Activated T-cell treated with anti-CD3 and anti-CD28 coated beads, Interleukin-2, amount 50 U/mL, for 24 hours (primary cell): Measurements from ENCODE around the gene SYVN1.
"Not testable (repeated sequence)": the region's sequence is repeated elsewhere in the genome, so short reads cannot be mapped to it uniquely, and the experiment has no call there.

Experiments used
- DNase-seq: peaks from one replicate; pipeline ENCODE4 v3.0.0-alpha.2; 2020
- H3K27ac Mint-ChIP-seq: 2 replicates; pipeline ENCODE4 v1.8.0; 2020; ENCODE audit warnings: mild to moderate bottlenecking, mixed read lengths
- H3K27me3 Mint-ChIP-seq: 2 replicates; pipeline ENCODE4 v1.8.0; 2020; ENCODE audit warnings: mixed read lengths
- H3K36me3 Mint-ChIP-seq: 2 replicates; pipeline ENCODE4 v1.8.0; 2020; ENCODE audit warnings: low read depth, mixed read lengths
- H3K4me1 Mint-ChIP-seq: 2 replicates; pipeline ENCODE4 v1.8.0; 2020; ENCODE audit warnings: low read depth, mixed read lengths
- H3K4me3 Mint-ChIP-seq: 2 replicates; pipeline ENCODE4 v1.8.0; 2020; ENCODE audit warnings: mild to moderate bottlenecking, moderate library complexity, mixed read lengths
- H3K9me3 Mint-ChIP-seq: 2 replicates; pipeline ENCODE4 v1.8.0; 2020; ENCODE audit warnings: mixed read lengths

SYVN1 gene

GRCh38 chr11:65125197-65126056, 8.9 kb downstream of the SYVN1 start:
- H3K9me3 Mint-ChIP-seq: no peaks in the 10 kb centered on the region
- peak overlapping the region; percentile 79 for H3K27ac Mint-ChIP-seq
- H3K4me3 Mint-ChIP-seq: no peak overlapping the region
- H3K36me3 Mint-ChIP-seq: peaks cover 94% of the 10 kb centered on the region
- peaks cover 32% of the 10 kb centered on the region for H3K4me1 Mint-ChIP-seq
- DNase-seq: peak; percentile 25
- no peaks in the 10 kb centered on the region for H3K27me3 Mint-ChIP-seq

DNA sequence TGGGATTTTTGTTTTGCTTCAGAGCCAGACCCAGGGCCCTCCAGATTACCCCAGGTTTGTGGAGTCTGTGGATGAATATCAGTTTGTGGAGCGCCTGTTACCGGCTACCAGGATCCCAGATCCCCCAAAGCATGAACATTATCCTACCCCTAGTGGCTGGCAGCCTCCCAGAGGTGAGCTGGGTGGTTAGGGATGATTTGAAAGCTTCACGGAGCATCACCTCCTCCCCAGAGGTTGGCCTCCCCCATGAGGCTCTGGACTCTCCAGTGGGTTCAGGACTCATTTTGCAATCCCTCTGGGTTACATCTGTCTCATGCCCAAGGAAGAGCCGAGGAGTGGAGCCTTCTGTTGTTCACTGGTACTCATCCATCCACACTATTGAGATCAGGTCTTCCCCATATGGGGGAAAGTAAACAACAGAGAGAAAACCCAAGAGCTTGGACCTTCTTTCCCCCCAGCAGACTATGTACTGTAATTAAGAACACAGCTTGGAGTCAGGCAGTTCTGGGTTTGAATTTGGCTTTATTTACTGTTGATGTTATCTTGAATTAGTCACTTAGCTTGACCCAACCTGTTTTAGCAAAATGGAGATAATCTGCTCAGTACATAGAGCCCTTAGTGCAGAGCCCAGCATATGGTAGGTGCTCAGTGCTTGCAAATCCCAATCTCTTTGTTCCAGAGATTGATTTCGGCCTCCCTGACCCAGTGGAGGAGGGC, 9.7 kb downstream of the SYVN1 start:
- Mint-ChIP-seq H3K27me3 (no peaks in the 10 kb centered on the region), H3K27ac (peak overlapping the region; percentile 79), H3K36me3 (peaks cover 94% of the 10 kb centered on the region), H3K4me1 (peaks cover 40% of the 10 kb centered on the region), H3K4me3 (peak overlapping the region; percentile 100), H3K9me3 (no peaks in the 10 kb centered on the region)
- DNase-seq: peak; percentile 2

DNA sequence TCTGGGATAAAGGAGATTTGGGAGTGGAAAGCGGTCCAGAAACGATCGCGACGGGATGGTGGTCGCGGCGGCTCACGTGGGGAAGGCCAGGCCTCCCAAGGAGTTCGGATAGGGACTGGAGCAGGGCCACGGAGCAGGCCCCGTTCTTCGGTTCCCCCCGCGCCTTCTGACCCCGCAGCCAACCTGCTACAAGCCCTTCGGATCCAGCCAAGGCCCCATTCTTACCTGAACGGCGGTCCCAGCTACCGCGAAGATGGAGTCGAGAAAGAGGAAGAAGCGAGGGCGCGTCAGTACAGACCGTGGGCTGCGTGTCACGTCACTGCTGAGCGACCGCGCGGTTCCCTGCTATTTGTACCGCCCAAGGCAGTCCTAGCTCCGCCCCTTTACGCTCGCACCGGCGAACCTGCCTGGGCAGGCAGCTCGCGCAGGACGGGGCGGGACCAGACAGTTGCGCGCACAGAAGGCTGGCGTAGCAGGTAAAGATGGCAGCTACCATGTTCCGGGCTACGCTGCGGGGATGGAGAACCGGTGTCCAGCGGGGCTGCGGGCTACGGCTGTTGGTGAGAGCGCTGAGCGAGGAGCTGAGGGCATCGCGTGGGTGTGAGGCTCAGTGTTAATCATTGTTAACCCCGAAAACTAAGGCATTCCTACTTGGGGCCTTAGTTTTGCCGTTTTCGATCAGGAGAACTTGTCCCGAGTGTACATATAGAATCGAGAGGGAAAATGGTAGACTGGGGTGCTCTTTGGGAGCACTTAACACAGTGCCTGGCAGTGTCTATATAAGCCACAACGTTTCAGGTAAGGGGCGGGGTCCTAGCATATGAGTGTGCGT, 12.2 kb downstream of the SYVN1 start, which contains the start of the genes FAU and MRPL49:
TSS of gene FAU (minus strand) at position 270 of the 832 bp plus-strand sequence. CDS start 321 bp downstream, outside the sequence.
TSS of gene MRPL49 (plus strand) at position 457 of the 832 bp plus-strand sequence. CDS start at position 483, 26 bp downstream.
- peak; percentile 98 for DNase-seq
- Mint-ChIP-seq H3K9me3 (no peaks in the 10 kb centered on the region), H3K27ac (peak within 1 kb of the TSS; percentile 98), H3K36me3 (peaks cover 92% of the 10 kb centered on the region), H3K27me3 (no peaks in the 10 kb centered on the region), H3K4me3 (peak within 1 kb of the TSS; percentile 100), H3K4me1 (peaks cover 52% of the 10 kb centered on the region)

GRCh38 chr11:65121447-65121864, 12.9 kb downstream of the SYVN1 start:
- H3K4me3 Mint-ChIP-seq: peak overlapping the region; percentile 100
- H3K27ac Mint-ChIP-seq: peak overlapping the region; percentile 98
- peaks cover 91% of the 10 kb centered on the region for H3K36me3 Mint-ChIP-seq
- DNase-seq: peak; percentile 64
- peaks cover 57% of the 10 kb centered on the region for H3K4me1 Mint-ChIP-seq
- no peaks in the 10 kb centered on the region for H3K27me3 Mint-ChIP-seq
- no peaks in the 10 kb centered on the region for H3K9me3 Mint-ChIP-seq

GRCh38 chr11:65120831-65121230, 13.5 kb downstream of the SYVN1 start:
- H3K4me1 Mint-ChIP-seq: peaks cover 63% of the 10 kb centered on the region

GRCh38 chr11:65119670-65119995, 14.7 kb downstream of the SYVN1 start:
- H3K9me3 Mint-ChIP-seq: no peaks in the 10 kb centered on the region
- peak overlapping the region; percentile 100 for H3K4me3 Mint-ChIP-seq
- H3K27me3 Mint-ChIP-seq: no peaks in the 10 kb centered on the region
- peaks cover 74% of the 10 kb centered on the region for H3K4me1 Mint-ChIP-seq
- DNase-seq: no peak
- H3K36me3 Mint-ChIP-seq: peaks cover 89% of the 10 kb centered on the region
- H3K27ac Mint-ChIP-seq: peak overlapping the region; percentile 98

More at GRCh38 chr11:65120831-65121230, 13.5 kb downstream of the SYVN1 start:
- H3K27ac Mint-ChIP-seq: peak overlapping the region; percentile 98
- H3K36me3 Mint-ChIP-seq: peaks cover 91% of the 10 kb centered on the region
- peak overlapping the region; percentile 100 for H3K4me3 Mint-ChIP-seq
- no peaks in the 10 kb centered on the region for H3K9me3 Mint-ChIP-seq
- H3K27me3 Mint-ChIP-seq: no peaks in the 10 kb centered on the region
- DNase-seq: no peak

- Mint-ChIP-seq H3K27ac (peak overlapping the region; percentile 98), H3K36me3 (peaks cover 86% of the 10 kb centered on the region), H3K4me1 (peaks cover 72% of the 10 kb centered on the region), H3K4me3 (peak overlapping the region; percentile 100)
- DNase-seq, H3K9me3 Mint-ChIP-seq, H3K27me3 Mint-ChIP-seq: not testable (repeated sequence)
Observed at GRCh38 chr11:65118891-65119669, 15.2 kb downstream of the SYVN1 start.

DNA sequence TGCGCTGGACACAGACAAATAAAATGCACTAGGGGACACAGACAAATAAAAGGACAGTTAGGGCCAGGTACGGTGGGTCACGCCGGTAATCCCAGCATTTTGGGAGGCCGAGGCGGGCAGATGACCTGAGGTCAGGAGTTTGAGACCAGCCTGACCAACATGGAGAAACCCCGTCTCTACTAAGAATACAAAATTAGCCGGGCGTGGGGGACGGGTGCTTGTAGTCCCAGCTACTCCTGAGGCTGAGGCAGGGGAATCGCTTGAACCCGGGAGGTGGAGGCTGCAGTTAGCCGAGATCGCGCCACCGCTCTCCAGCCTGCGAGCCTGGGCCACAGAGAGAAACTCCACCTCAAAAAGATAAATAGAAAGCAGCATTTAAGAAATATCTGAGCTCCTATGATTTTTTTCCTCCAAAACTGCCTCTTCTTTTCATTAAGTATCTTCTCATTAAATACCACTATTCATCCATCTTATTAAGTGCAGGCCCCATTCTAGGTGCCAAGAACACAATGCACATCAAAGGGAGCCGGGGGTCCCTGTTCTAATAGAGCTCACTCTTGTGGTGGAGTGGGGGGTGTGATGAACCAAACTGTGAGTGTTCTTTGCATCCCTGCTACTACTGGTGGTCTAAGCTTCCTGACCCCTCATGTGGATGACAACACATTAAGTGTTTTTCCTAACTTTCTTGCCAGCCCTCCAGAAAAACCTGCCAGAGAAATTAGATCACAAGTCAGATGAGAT, 16.1 kb downstream of the SYVN1 start:
- no peak for DNase-seq
- Mint-ChIP-seq H3K27me3 (no peaks in the 10 kb centered on the region), H3K4me1 (peaks cover 73% of the 10 kb centered on the region), H3K36me3 (peaks cover 82% of the 10 kb centered on the region), H3K4me3 (peak overlapping the region; percentile 89), H3K27ac (peak overlapping the region; percentile 98), H3K9me3 (no peaks in the 10 kb centered on the region)

DNA sequence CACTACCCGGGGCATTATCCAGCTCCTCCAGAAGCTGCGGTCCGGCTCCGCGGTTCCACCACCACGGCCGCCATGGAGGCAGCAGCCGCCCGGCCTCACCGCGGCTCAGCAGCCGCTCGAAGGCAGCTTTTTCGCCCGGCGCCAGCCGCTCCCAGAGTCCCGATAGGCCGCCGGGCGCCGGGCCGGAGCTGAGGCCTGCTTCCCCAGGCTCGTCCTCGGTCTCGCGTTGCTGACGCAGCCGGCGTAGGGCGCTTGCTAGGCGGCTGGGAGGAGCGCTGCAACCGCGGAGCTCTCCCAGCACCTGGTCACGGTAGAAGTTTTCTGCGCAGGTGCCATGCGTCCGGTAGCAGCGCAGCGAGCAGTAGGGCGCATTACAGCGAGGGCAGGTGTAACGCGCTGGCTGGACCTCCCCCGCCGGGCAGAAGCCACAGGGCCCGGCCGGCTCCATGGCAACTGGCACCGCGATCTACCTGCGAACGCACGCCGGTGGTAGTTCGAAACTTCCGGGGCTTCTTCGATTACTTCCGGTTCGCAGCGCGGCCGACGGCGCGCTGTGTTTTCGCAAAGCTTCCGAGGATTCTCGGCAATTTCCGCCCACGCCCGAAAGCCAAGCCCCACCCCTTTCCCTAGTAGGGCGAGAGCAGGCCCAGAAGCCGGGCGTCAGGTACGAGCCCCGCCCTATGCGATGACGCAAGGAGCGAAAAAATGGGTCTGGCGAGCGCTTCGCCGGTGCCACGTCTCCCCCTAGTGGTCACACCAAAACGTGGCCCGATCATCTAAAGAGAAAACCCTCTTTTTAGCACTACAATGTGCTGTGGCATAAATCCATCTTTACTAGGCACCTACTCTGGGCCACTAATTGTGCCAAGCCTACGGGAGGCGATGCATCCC, 16.9 kb downstream of the SYVN1 start, which contains the start of gene ZNHIT2:
TSS of gene ZNHIT2 (minus strand) at position 496 of the 891 bp plus-strand sequence. CDS start at position 448, 48 bp downstream.
- peak within 1 kb of the TSS; percentile 98 for H3K27ac Mint-ChIP-seq
- DNase-seq: peak; percentile 100
- peaks cover 72% of the 10 kb centered on the region for H3K4me1 Mint-ChIP-seq
- no peaks in the 10 kb centered on the region for H3K9me3 Mint-ChIP-seq
- H3K4me3 Mint-ChIP-seq: peak within 1 kb of the TSS; percentile 89
- no peaks in the 10 kb centered on the region for H3K27me3 Mint-ChIP-seq
- peaks cover 77% of the 10 kb centered on the region for H3K36me3 Mint-ChIP-seq

DNA sequence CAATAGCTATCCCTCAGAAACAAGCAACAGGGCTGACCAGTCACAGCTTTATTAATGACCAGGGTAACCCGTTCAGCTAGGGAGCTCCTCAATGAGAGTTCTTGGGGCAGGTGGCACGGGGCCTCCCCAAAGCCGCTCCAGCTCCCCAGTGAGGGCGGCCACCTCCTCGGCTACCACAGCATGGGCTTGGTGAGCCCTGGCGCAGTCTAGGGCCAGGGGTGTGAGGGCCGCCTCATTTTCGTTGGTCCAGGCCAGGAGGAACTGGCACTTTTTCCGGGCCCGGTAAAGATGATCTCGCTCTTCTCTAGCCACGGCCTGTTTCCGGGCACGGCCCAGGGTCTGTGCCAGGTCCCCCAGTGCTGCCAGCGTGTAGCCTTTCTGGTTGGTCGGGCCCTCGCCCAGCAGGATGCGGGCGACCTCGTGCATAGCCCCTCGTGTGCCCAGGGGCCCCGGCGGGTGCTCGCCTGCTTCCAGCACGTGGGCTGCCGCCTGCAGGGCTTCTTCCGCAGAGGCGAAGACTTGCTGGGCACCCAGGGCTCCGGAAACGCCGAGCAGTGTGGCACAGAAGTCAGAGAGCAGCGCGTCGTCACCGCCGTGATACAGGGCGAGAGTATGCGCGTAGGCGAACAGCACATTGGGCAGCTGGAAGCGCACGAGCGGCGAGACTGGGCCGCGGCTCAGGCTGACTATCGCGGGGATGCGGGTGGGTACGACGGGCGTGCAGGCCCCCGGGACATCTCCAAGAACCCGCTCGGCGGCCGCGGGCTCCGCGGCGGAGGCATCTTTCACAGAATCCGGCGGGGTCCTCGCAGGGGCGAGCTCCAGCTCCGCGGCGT, 17.7 kb downstream of the SYVN1 start:
- Mint-ChIP-seq H3K36me3 (peaks cover 71% of the 10 kb centered on the region), H3K27me3 (no peaks in the 10 kb centered on the region), H3K27ac (peak overlapping the region; percentile 98), H3K4me3 (peak overlapping the region; percentile 89), H3K9me3 (no peaks in the 10 kb centered on the region), H3K4me1 (peaks cover 73% of the 10 kb centered on the region)
- DNase-seq: peak; percentile 80

DNA sequence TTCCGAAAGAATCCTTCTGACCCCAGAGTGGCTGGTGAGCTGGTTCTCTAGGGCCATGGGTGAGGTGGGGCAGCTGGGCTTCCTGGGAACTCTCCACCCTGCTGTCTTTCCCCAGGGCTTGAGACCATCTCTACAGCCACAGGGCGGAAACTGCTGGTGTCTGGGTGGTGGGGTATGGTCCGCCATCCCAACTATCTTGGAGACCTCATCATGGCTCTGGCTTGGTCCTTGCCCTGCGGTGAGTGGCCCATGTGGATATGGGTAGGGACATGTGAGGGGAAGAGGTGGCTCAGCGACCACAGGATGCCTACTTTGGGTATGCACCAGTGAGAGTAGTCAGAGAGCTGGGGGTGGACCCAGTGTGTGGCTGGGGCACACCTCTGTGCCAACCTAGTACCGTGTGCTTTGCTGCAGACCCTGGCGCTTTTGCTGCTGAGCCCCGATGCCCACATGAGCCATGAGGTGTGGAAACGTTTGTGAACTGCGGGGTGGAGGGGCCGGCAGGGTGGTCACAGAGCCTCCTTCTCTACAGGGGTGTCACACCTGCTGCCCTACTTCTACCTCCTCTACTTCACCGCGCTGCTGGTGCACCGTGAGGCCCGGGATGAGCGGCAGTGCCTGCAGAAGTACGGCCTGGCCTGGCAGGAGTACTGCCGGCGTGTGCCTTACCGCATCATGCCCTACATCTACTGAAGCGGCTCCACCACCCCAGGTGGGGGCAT, 18.8 kb downstream of the SYVN1 start:
- Mint-ChIP-seq H3K36me3 (peaks cover 69% of the 10 kb centered on the region), H3K9me3 (no peaks in the 10 kb centered on the region), H3K4me1 (peaks cover 74% of the 10 kb centered on the region), H3K4me3 (peak overlapping the region; percentile 89), H3K27me3 (no peaks in the 10 kb centered on the region), H3K27ac (peak overlapping the region; percentile 98)
- no peak for DNase-seq
